ENCODE measurements around the gene SURF2. TPM values are rescaled to one million over a fixed set of nuclear protein-coding genes. Genes with fewer than 3 reads are reported as not detected.

SURF2 gene
- total RNA-seq, 6 donors from 2014 or later, result 18.1 to 31.5 (median 21.7) TPM

GRCh38 chr9:133352635-133353340 is 3.6 kb upstream of the SURF2 start:
- H3K4me1 ChIP-seq, result peaks cover 33 to 50% (median 37%) of the 10 kb centered on the region in 4 donors
- WGBS, 2 donors, result 75 to 77% methylated on average over 8 of the region's 8 CpGs
- no peaks in the 10 kb centered on the region for H3K9me3 ChIP-seq
- ATAC-seq (ENCODE audit: low FRiP score in 2 of 2) (no peak), DNase-seq (no peak)
- H3K36me3 ChIP-seq, result peaks cover 31 to 50% (median 39%) of the 10 kb centered on the region in 4 donors
- no peak overlapping the region for H3K27ac ChIP-seq
- H3K27me3 ChIP-seq, result no peaks in the 10 kb centered on the region
- no peak for TF ChIP-seq CTCF (IDR thresholded peaks at IDR 0.05)
- no peak for TF ChIP-seq POLR2A (IDR thresholded peaks at IDR 0.05)
- no peak for TF ChIP-seq EP300 (IDR thresholded peaks at IDR 0.05)
- no peak for TF ChIP-seq POLR2AphosphoS5 (IDR thresholded peaks at IDR 0.05)
- H3K4me3 ChIP-seq, result no peak overlapping the region

- ATAC-seq (ENCODE audit: low FRiP score in 2 of 2), result no peak
- DNase-seq, result no peak
- WGBS, 2 donors, result 79 to 92% methylated on average over 5 of the region's 5 CpGs
- H3K9me3 ChIP-seq, result no peaks in the 10 kb centered on the region
- TF ChIP-seq POLR2A (IDR thresholded peaks at IDR 0.05) (no peak), CTCF (IDR thresholded peaks at IDR 0.05) (no peak), EP300 (IDR thresholded peaks at IDR 0.05) (no peak), POLR2AphosphoS5 (IDR thresholded peaks at IDR 0.05) (no peak)
- no peak overlapping the region for H3K4me3 ChIP-seq
- H3K27ac ChIP-seq, result no peak overlapping the region
- peaks cover 31 to 50% (median 39%) of the 10 kb centered on the region in 4 donors for H3K36me3 ChIP-seq
- H3K4me1 ChIP-seq, result peaks cover 34 to 55% (median 39%) of the 10 kb centered on the region in 4 donors
- H3K27me3 ChIP-seq, result no peaks in the 10 kb centered on the region
These were observed 2.8 kb upstream of the SURF2 start for GRCh38 chr9:133353548-133353947.

GRCh38 chr9:133354766-133355165 is 1.6 kb upstream of the SURF2 start:
- H3K4me1 ChIP-seq, result peaks cover 24 to 50% (median 29%) of the 10 kb centered on the region in 4 donors
- H3K27ac ChIP-seq, result no peak overlapping the region
- peaks cover 28 to 49% (median 38%) of the 10 kb centered on the region in 4 donors for H3K36me3 ChIP-seq
- DNase-seq (no peak), ATAC-seq (ENCODE audit: low FRiP score in 2 of 2) (no peak)
- TF ChIP-seq EP300 (IDR thresholded peaks at IDR 0.05), result no peak
- 89% methylated on average over 7 of the region's 7 CpGs; no CpG with 5 or more reads in 1 of the 2 donors for WGBS, 2 donors
- no peak overlapping the region for H3K4me3 ChIP-seq
- H3K9me3 ChIP-seq, result no peaks in the 10 kb centered on the region
- H3K27me3 ChIP-seq, result no peaks in the 10 kb centered on the region

GRCh38 chr9:133355881-133356357 is 431 bp upstream of the SURF2 start:
- peaks cover 24 to 43% (median 25%) of the 10 kb centered on the region in 4 donors for H3K4me1 ChIP-seq
- ATAC-seq (ENCODE audit: low FRiP score in 2 of 2) (no peak), DNase-seq (no peak)
- H3K36me3 ChIP-seq, result peaks cover 17 to 49% (median 34%) of the 10 kb centered on the region in 4 donors
- peak overlapping the region; percentile 67 to 96 (median 90) for H3K4me3 ChIP-seq
- no peaks in the 10 kb centered on the region for H3K27me3 ChIP-seq
- H3K9me3 ChIP-seq, result no peaks in the 10 kb centered on the region
- 0 to 2% methylated on average over 16 to 21 of the region's 31 CpGs for WGBS, 2 donors
- TF ChIP-seq POLR2AphosphoS5 (IDR thresholded peaks at IDR 0.05), result no peak
- peak overlapping the region; percentile 76 to 84 (median 82) for H3K27ac ChIP-seq

- DNase-seq, result no peak
- Histone ChIP-seq H3K36me3 (peaks cover 6 to 49% (median 34%) of the 10 kb centered on the region in 4 donors), H3K4me1 (peaks cover 24 to 43% (median 25%) of the 10 kb centered on the region in 4 donors), H3K27me3 (no peaks in the 10 kb centered on the region), H3K9me3 (no peaks in the 10 kb centered on the region), H3K27ac (no peak overlapping the region), H3K4me3 (peak overlapping the region in 1 of 4 donors; percentile 96)
- TF ChIP-seq EP300 (IDR thresholded peaks at IDR 0.05), result no peak
- no peak for ATAC-seq (ENCODE audit: low FRiP score in 2 of 2)
- WGBS, 2 donors, result 75 to 87% methylated on average over 8 to 13 of the region's 14 CpGs
These were observed 1.3 kb downstream of the SURF2 start for GRCh38 chr9:133357656-133358055.

- no peak overlapping the region for H3K4me3 ChIP-seq
- H3K36me3 ChIP-seq, result peaks cover 18 to 55% (median 43%) of the 10 kb centered on the region in 4 donors
- no peaks in the 10 kb centered on the region for H3K27me3 ChIP-seq
- ATAC-seq (ENCODE audit: low FRiP score in 2 of 2) (no peak), DNase-seq (peak in 1 of 2 donors; percentile 75)
- TF ChIP-seq CTCF (IDR thresholded peaks at IDR 0.05) (peak in 1 of 6 experiments; percentile 24), POLR2AphosphoS5 (IDR thresholded peaks at IDR 0.05) (no peak)
- no peaks in the 10 kb centered on the region for H3K9me3 ChIP-seq
- 65 to 76% methylated on average over 11 to 19 of the region's 20 CpGs for WGBS, 2 donors
- H3K27ac ChIP-seq, result no peak overlapping the region
- H3K4me1 ChIP-seq, result peaks cover 24 to 41% (median 25%) of the 10 kb centered on the region in 4 donors
These were observed 3.2 kb downstream of the SURF2 start for GRCh38 chr9:133359399-133360175.

Measured in upper lobe of left lung (tissue), 6 donors.